OCI-LY3 (cell line): ENCODE results near the gene LRRC63.

Experiments used
- H2AFZ ChIP-seq: fragments of 200-600, 300-600 bp; shearing (Covaris generic); 2 replicates; pipeline ENCODE4 v1.6.0; 2014; ENCODE audit warnings: antibody characterized with exemption, low read depth, low read length
- H3K27ac ChIP-seq: fragments of 200-600, 300-600 bp; sonication (generic); 2 replicates; pipeline ENCODE4 v1.5.1; 2014; ENCODE audit warnings: mild to moderate bottlenecking, low read length, moderate library complexity, mixed read lengths
- H3K27me3 ChIP-seq: fragments of 200-600, 300-600 bp; sonication (generic); 2 replicates; pipeline ENCODE4 v1.6.1; 2014; ENCODE audit warnings: low read depth, low read length, mixed read lengths
- H3K36me3 ChIP-seq: fragments of 200-600, 300-600 bp; sonication (generic); replicated peaks from 2 replicates; pipeline ENCODE3; 2014; ENCODE audit warnings: low read depth, low read length, mixed read lengths
- H3K4me1 ChIP-seq: fragments of 300-600, 200-600 bp; sonication (generic); 2 replicates; pipeline ENCODE4 v1.6.1; 2014; ENCODE audit warnings: low read length, mixed read lengths
- H3K4me2 ChIP-seq: fragments of 200-600, 300-600 bp; sonication (generic); 2 replicates; pipeline ENCODE4 v1.6.1; 2014; ENCODE audit warnings: low read length, mixed read lengths
- H3K4me3 ChIP-seq: fragments of 300-600, 200-600 bp; sonication (generic); 2 replicates; pipeline ENCODE4 v1.5.1; 2014; ENCODE audit warnings: antibody characterized with exemption, mild to moderate bottlenecking, low read length, moderate library complexity
- H3K79me2 ChIP-seq: fragments of 300-600, 200-600 bp; shearing (Covaris generic); 2 replicates; pipeline ENCODE4 v1.6.1; 2014; ENCODE audit warnings: mild to moderate bottlenecking, low read length, mixed read lengths
- H3K9ac ChIP-seq: fragments of 300-600, 200-600 bp; shearing (Covaris generic); 2 replicates; pipeline ENCODE4 v1.6.0; 2014; ENCODE audit warnings: mild to moderate bottlenecking, low read length, moderate library complexity
- H3K9me3 ChIP-seq: fragments of 200-600, 300-600 bp; shearing (Covaris generic); 2 replicates; pipeline ENCODE4 v1.6.1; 2014; ENCODE audit warnings: low read length, mixed read lengths; ENCODE audit not compliant: insufficient read depth
- H4K20me1 ChIP-seq: fragments of 200-600, 300-600 bp; sonication (generic); 2 replicates; pipeline ENCODE4 v1.6.1; 2016; ENCODE audit warnings: low read length, mixed read lengths; ENCODE audit not compliant: insufficient read depth
- CTCF ChIP-seq: fragments of 200-600, 300-600 bp; sonication (generic); IDR thresholded peaks from 2 replicates; pipeline ENCODE4 v1.5.1; 2014; ENCODE audit warnings: antibody characterized with exemption, low read length, low read depth
- EZH2phosphoT487 ChIP-seq: fragments of 200-600 bp; shearing (Covaris generic); IDR thresholded peaks from 2 replicates; pipeline ENCODE4 v1.6.1; 2018; ENCODE audit warnings: antibody characterized with exemption, mixed run types, low read depth

LRRC63 gene

GRCh38 chr13:46304546-46304945, 92.8 kb downstream of the LRRC63 start:
- Histone ChIP-seq H2AFZ (no peak overlapping the region), H3K4me1 (peaks cover 7% of the 10 kb centered on the region), H3K27me3 (peaks cover 3% of the 10 kb centered on the region; the same call in 1 of the 2 replicates), H3K9ac (no peak overlapping the region), H3K4me2 (no peak overlapping the region), H3K27ac (no peak overlapping the region), H3K4me3 (no peak overlapping the region), H3K36me3 (no peaks in the 10 kb centered on the region), H4K20me1 (no peaks in the 10 kb centered on the region), H3K9me3 (no peaks in the 10 kb centered on the region), H3K79me2 (no peaks in the 10 kb centered on the region)
- TF ChIP-seq EZH2phosphoT487: no peak
- TF ChIP-seq CTCF: no peak

- Histone ChIP-seq H3K9ac (no peak overlapping the region), H4K20me1 (no peaks in the 10 kb centered on the region), H3K36me3 (no peaks in the 10 kb centered on the region), H3K27me3 (no peaks in the 10 kb centered on the region), H2AFZ (no peak overlapping the region), H3K4me1 (peaks cover 7% of the 10 kb centered on the region), H3K4me3 (no peak overlapping the region), H3K9me3 (no peaks in the 10 kb centered on the region), H3K79me2 (no peaks in the 10 kb centered on the region), H3K27ac (no peak overlapping the region), H3K4me2 (no peak overlapping the region)
- no peak for TF ChIP-seq EZH2phosphoT487
- no peak for TF ChIP-seq CTCF
These were observed 95.8 kb downstream of the LRRC63 start for GRCh38 chr13:46307554-46307953.

- Histone ChIP-seq H3K9ac (no peak overlapping the region), H3K27ac (no peak overlapping the region), H4K20me1 (no peaks in the 10 kb centered on the region), H3K36me3 (peaks cover 2% of the 10 kb centered on the region), H3K4me3 (no peak overlapping the region), H3K4me1 (no peaks in the 10 kb centered on the region), H3K27me3 (no peaks in the 10 kb centered on the region), H2AFZ (no peak overlapping the region), H3K79me2 (no peaks in the 10 kb centered on the region), H3K9me3 (no peaks in the 10 kb centered on the region), H3K4me2 (no peak overlapping the region)
- TF ChIP-seq EZH2phosphoT487 (no peak), CTCF (no peak)
These were observed 98.3 kb downstream of the LRRC63 start for GRCh38 chr13:46310066-46310465.

GRCh38 chr13:46311217-46311616, 99.5 kb downstream of the LRRC63 start:
- TF ChIP-seq EZH2phosphoT487: no peak
- TF ChIP-seq CTCF: no peak
- H2AFZ ChIP-seq: no peak overlapping the region

More at GRCh38 chr13:46311217-46311616, 99.5 kb downstream of the LRRC63 start:
- no peak overlapping the region for H3K27ac ChIP-seq
- H3K9ac ChIP-seq: no peak overlapping the region
- H3K4me1 ChIP-seq: no peaks in the 10 kb centered on the region
- no peak overlapping the region for H3K4me3 ChIP-seq
- H3K27me3 ChIP-seq: no peaks in the 10 kb centered on the region
- no peak overlapping the region for H3K4me2 ChIP-seq
- no peaks in the 10 kb centered on the region for H3K79me2 ChIP-seq
- H4K20me1 ChIP-seq: no peaks in the 10 kb centered on the region
- peaks cover 2% of the 10 kb centered on the region for H3K36me3 ChIP-seq
- no peaks in the 10 kb centered on the region for H3K9me3 ChIP-seq
